ENCODE results near the gene ABCG8. TPM values are rescaled to one million over a fixed set of nuclear protein-coding genes. Genes with fewer than 3 reads are reported as not detected.

ABCG8 gene
- total RNA-seq, 1 donor from 2014 or later = not detected

DNA sequence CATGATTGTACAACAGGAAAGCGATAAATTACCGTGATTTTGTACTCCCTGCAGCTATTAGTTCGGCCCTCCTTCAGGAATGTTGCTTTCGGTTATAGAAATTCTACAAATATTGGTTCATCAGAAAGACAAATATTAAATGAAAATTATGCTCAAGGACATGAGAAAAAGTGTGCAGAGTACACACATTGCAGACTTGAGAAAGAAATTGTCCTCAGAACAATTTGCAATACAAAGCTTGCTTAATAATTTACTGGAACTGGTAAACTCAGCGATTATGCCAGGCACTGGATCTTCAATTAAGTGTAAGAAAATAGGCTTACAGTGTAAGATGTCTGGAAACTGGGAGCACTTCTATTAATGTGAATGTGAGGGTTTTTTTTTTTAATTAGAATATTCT is 45.9 kb downstream of the ABCG8 start:
- H3K27ac ChIP-seq = no peak overlapping the region
- intact Hi-C loops (cut with DNase I) = no loop called here
- no peaks in the 10 kb centered on the region for H3K4me1 ChIP-seq
- no peaks in the 10 kb centered on the region for H3K9me3 ChIP-seq
- no peaks in the 10 kb centered on the region for H3K27me3 ChIP-seq
- DNase-seq (ENCODE audit: low spot score in 2 of 2) = no peak
- no peak overlapping the region for H3K4me3 ChIP-seq
- H3K36me3 ChIP-seq = peaks cover 10 to 24% of the 10 kb centered on the region in 2 donors
- TF ChIP-seq, protein P1, sequence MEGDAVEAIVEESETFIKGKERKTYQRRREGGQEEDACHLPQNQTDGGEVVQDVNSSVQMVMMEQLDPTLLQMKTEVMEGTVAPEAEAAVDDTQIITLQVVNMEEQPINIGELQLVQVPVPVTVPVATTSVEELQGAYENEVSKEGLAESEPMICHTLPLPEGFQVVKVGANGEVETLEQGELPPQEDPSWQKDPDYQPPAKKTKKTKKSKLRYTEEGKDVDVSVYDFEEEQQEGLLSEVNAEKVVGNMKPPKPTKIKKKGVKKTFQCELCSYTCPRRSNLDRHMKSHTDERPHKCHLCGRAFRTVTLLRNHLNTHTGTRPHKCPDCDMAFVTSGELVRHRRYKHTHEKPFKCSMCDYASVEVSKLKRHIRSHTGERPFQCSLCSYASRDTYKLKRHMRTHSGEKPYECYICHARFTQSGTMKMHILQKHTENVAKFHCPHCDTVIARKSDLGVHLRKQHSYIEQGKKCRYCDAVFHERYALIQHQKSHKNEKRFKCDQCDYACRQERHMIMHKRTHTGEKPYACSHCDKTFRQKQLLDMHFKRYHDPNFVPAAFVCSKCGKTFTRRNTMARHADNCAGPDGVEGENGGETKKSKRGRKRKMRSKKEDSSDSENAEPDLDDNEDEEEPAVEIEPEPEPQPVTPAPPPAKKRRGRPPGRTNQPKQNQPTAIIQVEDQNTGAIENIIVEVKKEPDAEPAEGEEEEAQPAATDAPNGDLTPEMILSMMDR (IDR thresholded peaks at IDR 0.05) = no peak

DNA sequence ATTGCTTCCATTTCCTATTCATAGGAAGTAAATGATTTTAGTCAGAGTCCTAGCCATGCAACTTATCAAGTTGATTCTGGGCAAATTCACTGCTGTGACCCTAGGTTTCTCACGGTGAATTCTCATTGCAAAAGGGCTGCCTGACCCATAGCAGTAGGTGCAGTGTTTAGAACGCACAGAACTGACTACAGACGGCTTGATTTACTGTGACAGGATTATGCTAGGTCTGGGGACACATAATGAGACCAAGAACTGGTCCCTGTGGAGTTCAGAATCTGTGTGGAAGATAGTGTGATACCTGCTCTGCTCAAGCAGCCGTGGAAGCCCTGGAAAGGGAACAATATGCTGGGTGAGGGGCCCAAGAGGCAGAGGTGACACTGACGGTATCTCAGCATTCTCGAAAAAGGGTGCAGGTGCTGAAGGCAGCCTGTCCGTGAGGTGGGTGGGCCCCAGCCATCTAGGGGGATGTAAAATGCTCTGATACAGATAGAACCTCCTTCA is 46.4 kb downstream of the ABCG8 start:
- DNase-seq (ENCODE audit: low spot score in 2 of 2) = no peak
- TF ChIP-seq, protein P1 (IDR thresholded peaks at IDR 0.05) = no peak
- Histone ChIP-seq H3K27ac (no peak overlapping the region), H3K4me3 (no peak overlapping the region), H3K27me3 (no peaks in the 10 kb centered on the region), H3K36me3 (peaks cover 15 to 24% of the 10 kb centered on the region in 2 donors), H3K4me1 (no peaks in the 10 kb centered on the region), H3K9me3 (no peaks in the 10 kb centered on the region)
- intact Hi-C loops (cut with DNase I) = no loop called here

DNA sequence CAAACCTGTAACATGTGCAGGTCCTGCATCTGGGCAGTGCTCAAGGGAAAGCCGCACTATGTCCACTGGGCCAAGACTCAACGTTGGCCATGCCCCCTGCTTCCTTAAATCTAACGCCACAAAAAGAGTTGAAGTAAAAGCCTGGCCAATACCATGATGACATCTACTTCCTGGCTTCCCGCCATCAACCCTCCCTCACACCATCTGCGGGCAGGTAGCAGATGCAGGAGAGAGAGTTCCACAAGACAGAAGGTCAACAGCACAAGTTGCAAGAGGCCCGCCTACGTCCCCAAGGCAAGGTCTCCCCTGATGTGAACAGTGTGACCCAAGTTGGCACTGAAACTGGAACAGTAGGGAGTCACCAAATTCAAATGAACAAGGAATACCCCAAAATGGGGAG is 48.4 kb downstream of the ABCG8 start:
- Histone ChIP-seq H3K27ac (no peak overlapping the region), H3K4me1 (no peaks in the 10 kb centered on the region)
- TF ChIP-seq, protein P1 (IDR thresholded peaks at IDR 0.05) = no peak

DNA sequence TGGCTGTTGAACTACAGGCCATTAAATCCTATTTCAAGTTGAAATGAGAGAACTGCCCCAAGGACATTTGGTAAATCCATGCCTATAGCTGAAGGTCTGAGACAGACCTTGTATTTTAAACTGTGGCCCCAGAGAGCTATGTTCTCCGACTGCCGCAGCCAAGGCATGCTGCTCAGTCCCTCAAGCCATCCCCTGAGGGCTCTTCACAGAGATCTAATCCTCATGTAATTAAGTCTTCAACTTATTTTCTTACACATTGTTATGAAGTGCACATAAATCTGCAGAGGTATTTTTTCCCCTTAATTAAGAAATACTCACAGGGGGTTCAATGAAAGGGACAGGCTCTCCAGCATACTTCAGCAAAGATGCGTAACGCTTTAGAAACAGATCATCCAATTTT is 50.6 kb downstream of the ABCG8 start:
- no peaks in the 10 kb centered on the region for H3K27me3 ChIP-seq
- no peak overlapping the region for H3K27ac ChIP-seq
- peaks cover 49 to 61% of the 10 kb centered on the region in 2 donors for H3K36me3 ChIP-seq
- TF ChIP-seq, protein P1 (IDR thresholded peaks at IDR 0.05) = no peak
- no peaks in the 10 kb centered on the region for H3K4me1 ChIP-seq
- H3K4me3 ChIP-seq = no peak overlapping the region
- intact Hi-C loops (cut with DNase I) = no loop called here
- no peak for DNase-seq (ENCODE audit: low spot score in 2 of 2)
- H3K9me3 ChIP-seq = no peaks in the 10 kb centered on the region

More for the DNA sequence above, 48.4 kb downstream of the ABCG8 start:
- DNase-seq (ENCODE audit: low spot score in 2 of 2) = no peak
- intact Hi-C loops (cut with DNase I) = no loop called here
- Histone ChIP-seq H3K36me3 (peaks cover 32 to 43% of the 10 kb centered on the region in 2 donors), H3K9me3 (no peaks in the 10 kb centered on the region), H3K27me3 (no peaks in the 10 kb centered on the region), H3K4me3 (no peak overlapping the region)

DNA sequence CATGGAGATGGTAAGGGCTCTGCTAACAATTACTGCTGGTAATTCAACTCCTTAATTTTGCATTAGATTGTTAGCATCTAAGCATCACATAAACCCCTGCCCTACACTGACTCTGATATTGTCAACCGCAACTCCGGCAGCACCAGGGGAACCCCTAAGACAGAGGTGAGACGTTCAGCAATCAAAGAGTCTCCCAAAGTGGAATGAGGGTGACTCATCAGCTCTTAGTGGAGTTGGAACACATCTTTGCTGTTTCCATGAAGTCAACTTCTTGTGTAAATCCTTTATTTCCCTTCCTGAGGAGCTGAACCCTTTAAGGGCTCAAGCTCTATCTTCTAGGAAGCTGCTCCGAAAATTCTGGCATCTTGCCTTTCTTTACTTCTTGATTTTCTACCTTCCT is 52.1 kb downstream of the ABCG8 start:
- no peaks in the 10 kb centered on the region for H3K27me3 ChIP-seq
- no peaks in the 10 kb centered on the region for H3K4me1 ChIP-seq
- peaks cover 55 to 63% of the 10 kb centered on the region in 2 donors for H3K36me3 ChIP-seq
- TF ChIP-seq, protein P1 (IDR thresholded peaks at IDR 0.05) = no peak
- no peak overlapping the region for H3K4me3 ChIP-seq
- intact Hi-C loops (cut with DNase I) = no loop called here
- no peak for DNase-seq (ENCODE audit: low spot score in 2 of 2)
- no peak overlapping the region for H3K27ac ChIP-seq
- no peaks in the 10 kb centered on the region for H3K9me3 ChIP-seq

DNA sequence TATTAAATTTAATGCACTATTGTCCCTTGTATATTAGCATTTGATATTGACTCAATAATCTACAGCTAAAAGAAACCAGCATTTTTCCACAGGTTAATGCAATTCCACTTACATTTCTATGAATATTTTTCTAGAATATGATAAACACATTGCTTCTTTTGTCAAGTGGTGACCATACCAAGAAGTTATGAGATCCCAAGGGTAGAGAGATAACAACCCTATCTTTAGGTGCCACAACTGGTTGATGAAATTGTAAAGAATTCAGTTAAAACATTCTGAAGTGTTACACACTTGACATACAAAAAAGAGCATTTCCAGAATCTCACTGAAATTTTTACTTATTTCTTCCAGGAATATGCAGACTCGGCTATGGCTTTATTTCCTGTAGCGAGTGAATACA is 56.0 kb downstream of the ABCG8 start:
- Histone ChIP-seq H3K4me3 (no peak overlapping the region), H3K27me3 (no peaks in the 10 kb centered on the region), H3K36me3 (peaks cover 57 to 73% of the 10 kb centered on the region in 2 donors), H3K27ac (no peak overlapping the region), H3K9me3 (no peaks in the 10 kb centered on the region), H3K4me1 (no peaks in the 10 kb centered on the region)
- intact Hi-C loops (cut with DNase I) = no loop called here
- DNase-seq (ENCODE audit: low spot score in 2 of 2) = no peak
- TF ChIP-seq, protein P1 (IDR thresholded peaks at IDR 0.05) = no peak
